ENCODE results near the gene AP1G2. TPM values are rescaled to one million over a fixed set of nuclear protein-coding genes. Genes with fewer than 3 reads are reported as not detected.

The AP1G2 gene
- total and polyA plus RNA-seq, 5 donors from 2014 or later: 56.1 to 329 (median 84.4) TPM

DNA sequence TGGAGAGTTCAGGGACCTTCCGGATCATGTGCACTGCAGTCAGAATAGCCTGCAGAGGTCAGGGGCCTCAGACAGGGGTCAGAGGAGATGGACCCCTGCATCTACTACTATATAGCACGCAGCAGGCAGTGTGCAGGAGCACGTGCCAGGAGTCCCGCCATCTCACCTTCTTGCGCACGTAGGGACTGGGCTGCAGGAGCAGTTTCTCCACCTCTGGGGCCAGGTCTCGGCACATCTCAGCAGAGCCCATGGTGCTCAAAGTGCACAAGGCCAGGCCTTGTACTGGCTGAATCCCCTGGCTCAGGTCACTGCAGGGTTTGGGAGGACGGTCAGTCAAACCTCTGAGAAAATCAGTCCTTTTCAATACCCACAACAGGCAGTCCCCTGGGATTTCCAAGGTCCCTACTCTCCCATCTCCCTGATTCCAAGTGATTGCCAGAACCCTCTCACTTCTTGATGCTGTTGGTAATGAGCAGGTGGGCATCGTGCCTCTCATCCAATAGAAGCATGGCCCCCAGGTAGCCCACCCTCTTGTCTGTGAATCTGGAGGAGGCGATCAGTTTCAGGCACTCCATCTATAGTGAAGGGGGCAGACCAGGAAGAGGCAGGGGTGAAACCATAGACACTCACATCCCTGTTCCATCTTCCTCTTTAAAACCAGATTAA lies 1.3 kb downstream of the AP1G2 start:
- Mint-ChIP-seq H3K9me3 (peaks cover 0 to 2% (median 0%) of the 10 kb centered on the region in 7 donors), H3K4me1 (peaks cover 4 to 66% (median 29%) of the 10 kb centered on the region in 4 donors), H3K36me3 (peaks cover 26% of the 10 kb centered on the region), H3K27me3 (peaks cover 5% of the 10 kb centered on the region), H3K27ac (peak overlapping the region; percentile 93 to 99 (median 98)), H3K4me3 (peak overlapping the region; percentile 96 to 100 (median 100))
- Histone ChIP-seq H3K4me3 (ENCODE audit: low read depth, low read length) (peak overlapping the region; percentile 77), H3K36me3 (ENCODE audit: control insufficient read depth, insufficient read depth, low read length) (peaks cover 42% of the 10 kb centered on the region), H3K9me3 (ENCODE audit: control insufficient read depth in 2 of 2, low read length in 2 of 2) (no peaks in the 10 kb centered on the region), H3K4me1 (ENCODE audit: control insufficient read depth, insufficient read depth, low read length, poor library complexity, severe bottlenecking) (peaks cover 24% of the 10 kb centered on the region), H3K27ac (ENCODE audit: insufficient read depth, low read length, poor library complexity, severe bottlenecking) (peak overlapping the region; percentile 81), H3K27me3 (ENCODE audit: control insufficient read depth, insufficient read depth, low read length) (no peaks in the 10 kb centered on the region)
- no peak for ATAC-seq (ENCODE audit: low read depth in 2 of 2)
- no peak for DNase-seq

DNA sequence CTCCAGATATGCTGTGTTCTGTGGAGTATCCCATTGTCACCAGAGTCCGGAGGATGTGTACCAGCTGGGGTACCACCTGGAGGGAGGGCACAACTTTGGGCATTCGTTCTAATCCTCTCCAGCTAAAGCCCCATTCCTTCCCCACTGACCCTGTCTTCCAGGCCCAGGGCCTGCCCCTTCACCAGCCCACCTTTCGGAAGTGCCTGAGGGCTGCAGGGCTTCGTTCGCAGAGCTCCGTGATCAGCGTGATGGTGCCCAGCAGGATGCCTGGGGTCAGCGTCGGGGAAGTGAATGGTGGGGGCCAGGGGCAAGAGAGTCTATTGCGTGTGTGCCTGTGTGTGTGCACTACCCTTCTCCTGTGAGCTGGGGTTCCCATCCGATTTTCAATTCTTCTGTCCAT lies 2.0 kb downstream of the AP1G2 start:
- Histone ChIP-seq H3K4me3 (ENCODE audit: low read depth, low read length) (no peak overlapping the region), H3K27ac (ENCODE audit: insufficient read depth, low read length, poor library complexity, severe bottlenecking) (no peak overlapping the region), H3K27me3 (ENCODE audit: control insufficient read depth, insufficient read depth, low read length) (no peaks in the 10 kb centered on the region), H3K36me3 (ENCODE audit: control insufficient read depth, insufficient read depth, low read length) (peaks cover 48% of the 10 kb centered on the region), H3K9me3 (ENCODE audit: control insufficient read depth in 2 of 2, low read length in 2 of 2) (no peaks in the 10 kb centered on the region), H3K4me1 (ENCODE audit: control insufficient read depth, insufficient read depth, low read length, poor library complexity, severe bottlenecking) (peaks cover 24% of the 10 kb centered on the region)
- Mint-ChIP-seq H3K9me3 (peaks cover 0 to 2% (median 0%) of the 10 kb centered on the region in 7 donors), H3K4me3 (peak overlapping the region in 3 of 4 donors; percentile 32 to 100 (median 46)), H3K36me3 (peaks cover 26% of the 10 kb centered on the region), H3K27ac (peak overlapping the region in 2 of 3 donors; percentile 67 to 77), H3K4me1 (peaks cover 4 to 69% (median 29%) of the 10 kb centered on the region in 4 donors), H3K27me3 (peaks cover 5% of the 10 kb centered on the region)
- no peak for DNase-seq
- no peak for ATAC-seq (ENCODE audit: low read depth in 2 of 2)

DNA sequence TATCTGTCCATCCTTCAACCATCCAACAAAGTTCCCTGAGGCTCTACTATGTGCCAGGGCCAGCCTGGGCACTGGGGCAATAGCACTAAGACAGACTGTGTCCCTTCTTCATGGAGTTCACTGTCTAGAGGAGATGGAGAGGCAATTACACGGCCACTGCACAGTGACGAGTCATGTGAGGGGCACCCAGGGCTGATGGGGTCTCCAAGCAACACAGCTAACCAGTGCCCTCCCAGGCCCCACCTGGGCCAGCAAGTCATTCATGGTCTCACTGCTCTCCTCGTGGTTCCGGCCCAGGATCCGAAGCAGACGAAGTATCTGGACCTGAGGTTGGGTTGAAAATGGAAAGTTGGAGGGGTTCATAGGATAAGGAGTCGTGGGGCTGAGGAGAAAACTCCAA lies 2.7 kb downstream of the AP1G2 start:
- no peak for ATAC-seq (ENCODE audit: low read depth in 2 of 2)
- H3K9me3 Mint-ChIP-seq: peaks cover 0 to 2% (median 0%) of the 10 kb centered on the region in 7 donors
- H3K4me1 Mint-ChIP-seq: peaks cover 4 to 71% (median 29%) of the 10 kb centered on the region in 4 donors

DNA sequence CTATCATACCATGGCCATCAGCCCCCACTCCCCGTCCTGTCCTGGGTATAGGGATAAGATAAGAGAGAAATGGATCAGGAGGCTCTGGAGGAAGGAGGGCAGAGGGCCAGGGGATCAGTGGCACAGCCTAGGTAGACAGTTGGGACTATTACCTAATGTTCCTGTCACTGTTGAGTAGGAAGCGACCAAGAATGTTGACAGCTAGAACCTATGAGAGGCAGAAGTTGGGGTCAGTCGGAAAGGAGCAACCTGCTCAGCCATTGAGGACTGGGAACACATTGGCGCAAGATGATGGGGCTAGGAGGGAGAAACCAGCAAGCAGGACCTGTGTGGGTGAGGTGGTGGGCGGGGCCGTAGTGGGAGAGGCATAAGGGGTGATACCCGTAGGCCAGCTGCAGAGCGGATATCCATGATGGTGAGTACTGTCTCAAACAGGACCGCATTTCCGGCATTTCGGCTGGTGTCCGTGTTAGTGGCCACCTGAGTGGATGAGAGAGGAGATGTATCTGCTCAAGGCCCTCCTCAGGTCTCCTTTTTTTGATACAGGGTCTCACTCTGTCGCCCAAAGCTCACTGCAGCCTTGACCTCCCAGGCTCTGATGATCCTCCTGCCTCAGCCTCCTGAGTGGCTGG lies 3.3 kb downstream of the AP1G2 start:
- no peak overlapping the region for H3K4me3 ChIP-seq (ENCODE audit: low read depth, low read length)
- Mint-ChIP-seq H3K4me3 (peak overlapping the region; percentile 56 to 76 (median 72)), H3K36me3 (peaks cover 34% of the 10 kb centered on the region), H3K27me3 (peaks cover 5% of the 10 kb centered on the region), H3K4me1 (peaks cover 4 to 76% (median 29%) of the 10 kb centered on the region in 4 donors), H3K27ac (peak overlapping the region; percentile 67 to 90 (median 81)), H3K9me3 (peaks cover 0 to 2% (median 0%) of the 10 kb centered on the region in 7 donors)
- DNase-seq (no peak), ATAC-seq (ENCODE audit: low read depth in 2 of 2) (no peak)
- H3K9me3 ChIP-seq (ENCODE audit: control insufficient read depth in 2 of 2, low read length in 2 of 2): no peaks in the 10 kb centered on the region
- peaks cover 24% of the 10 kb centered on the region for H3K4me1 ChIP-seq (ENCODE audit: control insufficient read depth, insufficient read depth, low read length, poor library complexity, severe bottlenecking)
- peaks cover 61% of the 10 kb centered on the region for H3K36me3 ChIP-seq (ENCODE audit: control insufficient read depth, insufficient read depth, low read length)
- no peaks in the 10 kb centered on the region for H3K27me3 ChIP-seq (ENCODE audit: control insufficient read depth, insufficient read depth, low read length)
- no peak overlapping the region for H3K27ac ChIP-seq (ENCODE audit: insufficient read depth, low read length, poor library complexity, severe bottlenecking)

More for the DNA sequence above, 2.7 kb downstream of the AP1G2 start:
- DNase-seq: no peak
- Mint-ChIP-seq H3K36me3 (peaks cover 30% of the 10 kb centered on the region), H3K27me3 (peaks cover 5% of the 10 kb centered on the region), H3K27ac (peak overlapping the region; percentile 25 to 67 (median 60)), H3K4me3 (peak overlapping the region in 3 of 4 donors; percentile 21 to 73 (median 24))
- no peaks in the 10 kb centered on the region for H3K9me3 ChIP-seq (ENCODE audit: control insufficient read depth in 2 of 2, low read length in 2 of 2)
- peaks cover 24% of the 10 kb centered on the region for H3K4me1 ChIP-seq (ENCODE audit: control insufficient read depth, insufficient read depth, low read length, poor library complexity, severe bottlenecking)
- H3K27ac ChIP-seq (ENCODE audit: insufficient read depth, low read length, poor library complexity, severe bottlenecking): no peak overlapping the region
- H3K36me3 ChIP-seq (ENCODE audit: control insufficient read depth, insufficient read depth, low read length): peaks cover 55% of the 10 kb centered on the region
- H3K4me3 ChIP-seq (ENCODE audit: low read depth, low read length): no peak overlapping the region
- H3K27me3 ChIP-seq (ENCODE audit: control insufficient read depth, insufficient read depth, low read length): no peaks in the 10 kb centered on the region

DNA sequence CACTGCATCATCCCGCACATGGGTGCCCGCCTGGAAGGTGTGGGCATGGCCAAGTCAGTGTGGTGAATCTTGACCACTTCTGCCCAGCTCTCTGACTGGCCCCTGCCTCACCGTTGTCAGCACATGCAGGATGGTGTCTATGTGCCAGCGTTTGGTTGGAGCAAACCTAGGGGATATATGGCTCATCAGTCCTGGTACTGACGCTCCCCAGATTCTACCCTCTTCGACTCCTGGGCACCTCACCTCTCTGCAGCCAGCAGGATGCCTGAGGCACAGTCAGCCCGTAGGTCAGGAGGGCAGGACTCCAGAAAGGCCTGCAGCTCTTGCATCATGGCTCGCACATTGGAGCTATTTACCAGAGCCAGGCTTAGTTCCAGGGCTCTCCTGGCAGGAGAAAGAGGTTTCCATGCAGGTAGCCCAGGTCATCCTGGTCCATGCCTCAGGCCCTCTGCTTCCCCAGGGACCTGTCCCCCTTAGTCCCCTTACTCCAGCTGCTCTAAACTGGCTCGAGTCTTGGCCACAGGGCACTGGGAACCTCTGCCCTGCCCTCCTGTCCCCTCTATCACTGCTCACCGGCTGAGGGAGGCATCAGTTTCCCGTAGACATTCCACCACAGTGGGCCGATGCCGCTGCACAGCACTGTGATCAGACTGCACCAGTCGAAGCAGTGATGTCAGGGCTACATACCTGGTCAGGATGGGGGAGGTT lies 4.0 kb downstream of the AP1G2 start:
- H3K9me3 Mint-ChIP-seq: peaks cover 0 to 2% (median 0%) of the 10 kb centered on the region in 7 donors
- peak overlapping the region; percentile 67 to 90 (median 81) for H3K27ac Mint-ChIP-seq
- no peaks in the 10 kb centered on the region for H3K9me3 ChIP-seq (ENCODE audit: control insufficient read depth in 2 of 2, low read length in 2 of 2)
- peaks cover 34% of the 10 kb centered on the region for H3K36me3 Mint-ChIP-seq
- peaks cover 4 to 74% (median 25%) of the 10 kb centered on the region in 4 donors for H3K4me1 Mint-ChIP-seq
- H3K27me3 ChIP-seq (ENCODE audit: control insufficient read depth, insufficient read depth, low read length): no peaks in the 10 kb centered on the region
- H3K4me1 ChIP-seq (ENCODE audit: control insufficient read depth, insufficient read depth, low read length, poor library complexity, severe bottlenecking): peaks cover 24% of the 10 kb centered on the region
- peak overlapping the region in 3 of 4 donors; percentile 71 to 80 (median 76) for H3K4me3 Mint-ChIP-seq
- peaks cover 5% of the 10 kb centered on the region for H3K27me3 Mint-ChIP-seq
- H3K4me3 ChIP-seq (ENCODE audit: low read depth, low read length): no peak overlapping the region
- H3K36me3 ChIP-seq (ENCODE audit: control insufficient read depth, insufficient read depth, low read length): peaks cover 65% of the 10 kb centered on the region
- DNase-seq (no peak), ATAC-seq (ENCODE audit: low read depth in 2 of 2) (no peak)
- H3K27ac ChIP-seq (ENCODE audit: insufficient read depth, low read length, poor library complexity, severe bottlenecking): no peak overlapping the region

DNA sequence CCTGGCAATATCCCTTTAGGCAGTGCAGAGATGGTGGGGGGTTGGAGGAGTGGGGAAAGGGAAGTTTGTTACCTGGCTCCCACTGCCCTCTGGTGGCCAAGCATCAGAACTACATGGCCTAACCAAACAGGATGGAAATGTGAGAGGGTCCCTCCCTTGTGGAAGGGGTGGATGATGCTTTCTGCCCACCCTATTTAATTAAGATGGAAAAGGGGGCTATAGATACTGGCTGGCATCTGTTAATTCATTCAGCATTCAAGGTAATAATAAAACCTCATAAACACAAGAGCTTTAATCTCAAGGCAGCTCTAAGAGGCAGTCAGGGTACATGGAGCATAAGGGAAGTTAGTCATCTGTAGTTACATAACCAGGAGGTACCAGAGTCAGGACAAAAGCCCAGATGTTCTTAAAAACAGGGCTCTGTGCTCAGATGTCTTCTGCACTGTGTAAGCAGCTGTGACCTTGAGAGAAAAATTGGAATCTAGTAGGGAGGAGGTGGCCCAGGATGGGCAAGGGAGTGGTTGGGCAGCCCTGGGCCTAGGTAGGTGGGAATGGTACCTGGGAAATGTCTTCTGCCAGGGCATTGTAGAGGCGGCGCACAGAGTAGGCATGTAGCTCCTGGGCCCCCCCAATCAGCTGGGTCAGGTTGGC lies 4.6 kb downstream of the AP1G2 start:
- H3K4me1 Mint-ChIP-seq: peaks cover 4 to 72% (median 21%) of the 10 kb centered on the region in 4 donors
- ATAC-seq (ENCODE audit: low read depth in 2 of 2): no peak
- peak overlapping the region; percentile 5 to 86 (median 50) for H3K27ac Mint-ChIP-seq
- Histone ChIP-seq H3K36me3 (ENCODE audit: control insufficient read depth, insufficient read depth, low read length) (peaks cover 68% of the 10 kb centered on the region), H3K27me3 (ENCODE audit: control insufficient read depth, insufficient read depth, low read length) (no peaks in the 10 kb centered on the region), H3K4me3 (ENCODE audit: low read depth, low read length) (no peak overlapping the region), H3K4me1 (ENCODE audit: control insufficient read depth, insufficient read depth, low read length, poor library complexity, severe bottlenecking) (peaks cover 20% of the 10 kb centered on the region), H3K9me3 (ENCODE audit: control insufficient read depth in 2 of 2, low read length in 2 of 2) (no peaks in the 10 kb centered on the region), H3K27ac (ENCODE audit: insufficient read depth, low read length, poor library complexity, severe bottlenecking) (no peak overlapping the region)
- peak; percentile 52 to 59 (median 55) for DNase-seq
- H3K9me3 Mint-ChIP-seq: peaks cover 0 to 2% (median 0%) of the 10 kb centered on the region in 7 donors
- peak overlapping the region in 3 of 4 donors; percentile 14 to 80 (median 72) for H3K4me3 Mint-ChIP-seq
- H3K27me3 Mint-ChIP-seq: peaks cover 5% of the 10 kb centered on the region
- peaks cover 34% of the 10 kb centered on the region for H3K36me3 Mint-ChIP-seq

Measured in CD4-positive, CD25-positive, alpha-beta regulatory T cell (primary cell).